ENCODE measurements around the gene DCAF11. TPM values are rescaled to one million over a fixed set of nuclear protein-coding genes. Genes with fewer than 3 reads are reported as not detected.
A peak's percentile ranks its signal among the peaks of the same experiment; 100 is the strongest.

Gene DCAF11
- total and polyA plus RNA-seq, 2 of the 13 experiments (the other 11 are each of a cell fraction or from before 2014, with no cell fraction given): 150 to 257 TPM

DNA sequence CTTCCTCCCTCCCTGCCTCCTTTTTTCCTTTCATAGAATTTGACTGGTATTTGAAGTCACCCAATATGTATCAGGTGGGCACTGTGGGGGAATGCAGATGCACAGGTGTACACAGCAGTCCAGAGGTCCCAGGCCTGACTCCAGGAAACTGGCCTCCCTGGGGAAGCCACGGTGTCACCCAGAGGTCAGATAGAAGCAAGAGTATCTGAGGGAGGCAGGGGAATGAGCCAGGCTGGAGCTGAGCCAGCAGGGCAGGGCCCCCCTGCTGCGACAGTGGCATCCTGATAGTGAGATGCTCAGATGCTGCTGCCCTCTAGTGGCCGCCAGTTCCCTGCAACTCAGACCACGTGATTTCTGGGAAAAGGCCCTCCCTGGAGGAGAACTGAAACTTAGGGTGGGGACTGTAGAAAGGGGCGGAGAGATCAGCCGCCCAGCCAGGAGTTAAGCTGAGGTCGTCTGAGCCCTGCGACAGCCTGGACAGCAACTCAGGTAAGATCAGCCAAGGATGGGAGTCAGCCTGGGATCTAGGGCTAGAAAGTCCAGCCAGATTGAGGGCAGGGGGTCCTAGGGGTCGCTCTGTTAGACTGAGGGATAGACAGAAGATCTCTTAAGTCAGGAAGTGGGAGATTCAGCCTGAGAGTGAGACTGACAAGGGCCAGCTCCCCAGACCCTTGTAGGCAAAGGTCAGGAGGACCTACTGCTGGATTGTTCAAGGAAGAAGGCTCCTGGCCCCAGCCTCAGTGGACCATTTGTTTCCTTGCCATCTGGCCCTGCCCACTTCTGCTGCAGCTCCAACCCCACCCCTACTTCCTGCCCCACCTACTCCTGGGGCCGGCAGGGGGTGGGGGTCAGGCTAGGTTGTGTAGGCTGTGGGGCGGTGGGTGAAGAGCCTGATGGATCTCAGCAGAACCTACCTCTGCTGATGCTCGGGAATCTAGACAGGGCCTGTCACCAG is 46.5 kb downstream of the DCAF11 start, which contains the start of gene IRF9 (continued):
- TF ChIP-seq SYNCRIP (IDR thresholded peaks at IDR 0.05; ENCODE audit: insufficient read depth, low read depth, low read length): no peak
- TF ChIP-seq TBP (CRISPR knock-in tag; IDR thresholded peaks at IDR 0.05): peak; percentile 18; the same call in 1 of the 2 replicates
- TF ChIP-seq, protein P1, sequence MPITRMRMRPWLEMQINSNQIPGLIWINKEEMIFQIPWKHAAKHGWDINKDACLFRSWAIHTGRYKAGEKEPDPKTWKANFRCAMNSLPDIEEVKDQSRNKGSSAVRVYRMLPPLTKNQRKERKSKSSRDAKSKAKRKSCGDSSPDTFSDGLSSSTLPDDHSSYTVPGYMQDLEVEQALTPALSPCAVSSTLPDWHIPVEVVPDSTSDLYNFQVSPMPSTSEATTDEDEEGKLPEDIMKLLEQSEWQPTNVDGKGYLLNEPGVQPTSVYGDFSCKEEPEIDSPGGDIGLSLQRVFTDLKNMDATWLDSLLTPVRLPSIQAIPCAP (CRISPR knock-in tag; IDR thresholded peaks at IDR 0.05; ENCODE audit: low read depth): no peak
- peak; percentile 63; the same call in 1 of the 2 replicates for TF ChIP-seq ZNF138 (CRISPR knock-in tag; IDR thresholded peaks at IDR 0.05; ENCODE audit: low read depth)
- TF ChIP-seq U2AF1 (optimal IDR thresholded peaks at IDR 0.05; ENCODE audit: low read depth, low read length): peak; percentile 100
- peak; percentile 80 for TF ChIP-seq SMYD3 (CRISPR knock-in tag; IDR thresholded peaks at IDR 0.05)
- TF ChIP-seq, protein P2, sequence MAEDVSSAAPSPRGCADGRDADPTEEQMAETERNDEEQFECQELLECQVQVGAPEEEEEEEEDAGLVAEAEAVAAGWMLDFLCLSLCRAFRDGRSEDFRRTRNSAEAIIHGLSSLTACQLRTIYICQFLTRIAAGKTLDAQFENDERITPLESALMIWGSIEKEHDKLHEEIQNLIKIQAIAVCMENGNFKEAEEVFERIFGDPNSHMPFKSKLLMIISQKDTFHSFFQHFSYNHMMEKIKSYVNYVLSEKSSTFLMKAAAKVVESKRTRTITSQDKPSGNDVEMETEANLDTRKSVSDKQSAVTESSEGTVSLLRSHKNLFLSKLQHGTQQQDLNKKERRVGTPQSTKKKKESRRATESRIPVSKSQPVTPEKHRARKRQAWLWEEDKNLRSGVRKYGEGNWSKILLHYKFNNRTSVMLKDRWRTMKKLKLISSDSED (CRISPR knock-in tag; IDR thresholded peaks at IDR 0.05): no peak
- TF ChIP-seq, protein P3, sequence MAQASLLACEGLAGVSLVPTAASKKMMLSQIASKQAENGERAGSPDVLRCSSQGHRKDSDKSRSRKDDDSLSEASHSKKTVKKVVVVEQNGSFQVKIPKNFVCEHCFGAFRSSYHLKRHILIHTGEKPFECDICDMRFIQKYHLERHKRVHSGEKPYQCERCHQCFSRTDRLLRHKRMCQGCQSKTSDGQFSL (CRISPR knock-in tag; IDR thresholded peaks at IDR 0.05): peak; percentile 81; the same call in 1 of the 2 replicates
- peak; percentile 95 for TF ChIP-seq GFI1 (CRISPR knock-in tag; IDR thresholded peaks at IDR 0.05; ENCODE audit: borderline replicate concordance)
- peak; percentile 99 for TF ChIP-seq FOXC1 (CRISPR knock-in tag; IDR thresholded peaks at IDR 0.05; ENCODE audit: borderline replicate concordance)
- TF ChIP-seq, protein P4, sequence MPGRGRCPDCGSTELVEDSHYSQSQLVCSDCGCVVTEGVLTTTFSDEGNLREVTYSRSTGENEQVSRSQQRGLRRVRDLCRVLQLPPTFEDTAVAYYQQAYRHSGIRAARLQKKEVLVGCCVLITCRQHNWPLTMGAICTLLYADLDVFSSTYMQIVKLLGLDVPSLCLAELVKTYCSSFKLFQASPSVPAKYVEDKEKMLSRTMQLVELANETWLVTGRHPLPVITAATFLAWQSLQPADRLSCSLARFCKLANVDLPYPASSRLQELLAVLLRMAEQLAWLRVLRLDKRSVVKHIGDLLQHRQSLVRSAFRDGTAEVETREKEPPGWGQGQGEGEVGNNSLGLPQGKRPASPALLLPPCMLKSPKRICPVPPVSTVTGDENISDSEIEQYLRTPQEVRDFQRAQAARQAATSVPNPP (CRISPR knock-in tag; IDR thresholded peaks at IDR 0.05): peak; percentile 56; the same call in 1 of the 2 replicates
- TF ChIP-seq ZNF17 (CRISPR knock-in tag; IDR thresholded peaks at IDR 0.05): peak; percentile 61; the same call in 1 of the 2 replicates
- peak; percentile 83 for TF ChIP-seq ZNF652 (CRISPR knock-in tag; IDR thresholded peaks at IDR 0.05; ENCODE audit: borderline replicate concordance, low read depth)
- TF ChIP-seq EHMT2 (IDR thresholded peaks at IDR 0.05; ENCODE audit: borderline replicate concordance, low read depth, low read length): no peak; the same call in 1 of the 2 replicates
- TF ChIP-seq RXRB (CRISPR knock-in tag; IDR thresholded peaks at IDR 0.05; ENCODE audit: borderline replicate concordance): peak; percentile 99
- TF ChIP-seq EED (CRISPR knock-in tag; IDR thresholded peaks at IDR 0.05): no peak
- peak; percentile 58 for TF ChIP-seq ZNF263 (CRISPR knock-in tag; IDR thresholded peaks at IDR 0.05)
- TF ChIP-seq, protein P5, sequence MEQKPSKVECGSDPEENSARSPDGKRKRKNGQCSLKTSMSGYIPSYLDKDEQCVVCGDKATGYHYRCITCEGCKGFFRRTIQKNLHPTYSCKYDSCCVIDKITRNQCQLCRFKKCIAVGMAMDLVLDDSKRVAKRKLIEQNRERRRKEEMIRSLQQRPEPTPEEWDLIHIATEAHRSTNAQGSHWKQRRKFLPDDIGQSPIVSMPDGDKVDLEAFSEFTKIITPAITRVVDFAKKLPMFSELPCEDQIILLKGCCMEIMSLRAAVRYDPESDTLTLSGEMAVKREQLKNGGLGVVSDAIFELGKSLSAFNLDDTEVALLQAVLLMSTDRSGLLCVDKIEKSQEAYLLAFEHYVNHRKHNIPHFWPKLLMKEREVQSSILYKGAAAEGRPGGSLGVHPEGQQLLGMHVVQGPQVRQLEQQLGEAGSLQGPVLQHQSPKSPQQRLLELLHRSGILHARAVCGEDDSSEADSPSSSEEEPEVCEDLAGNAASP (CRISPR knock-in tag; IDR thresholded peaks at IDR 0.05; ENCODE audit: borderline replicate concordance): peak; percentile 99
- TF ChIP-seq, protein P6, sequence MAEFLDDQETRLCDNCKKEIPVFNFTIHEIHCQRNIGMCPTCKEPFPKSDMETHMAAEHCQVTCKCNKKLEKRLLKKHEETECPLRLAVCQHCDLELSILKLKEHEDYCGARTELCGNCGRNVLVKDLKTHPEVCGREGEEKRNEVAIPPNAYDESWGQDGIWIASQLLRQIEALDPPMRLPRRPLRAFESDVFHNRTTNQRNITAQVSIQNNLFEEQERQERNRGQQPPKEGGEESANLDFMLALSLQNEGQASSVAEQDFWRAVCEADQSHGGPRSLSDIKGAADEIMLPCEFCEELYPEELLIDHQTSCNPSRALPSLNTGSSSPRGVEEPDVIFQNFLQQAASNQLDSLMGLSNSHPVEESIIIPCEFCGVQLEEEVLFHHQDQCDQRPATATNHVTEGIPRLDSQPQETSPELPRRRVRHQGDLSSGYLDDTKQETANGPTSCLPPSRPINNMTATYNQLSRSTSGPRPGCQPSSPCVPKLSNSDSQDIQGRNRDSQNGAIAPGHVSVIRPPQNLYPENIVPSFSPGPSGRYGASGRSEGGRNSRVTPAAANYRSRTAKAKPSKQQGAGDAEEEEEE (CRISPR knock-in tag; IDR thresholded peaks at IDR 0.05; ENCODE audit: borderline replicate concordance): peak; percentile 92; the same call in 1 of the 2 replicates
- TF ChIP-seq ZNF205 (CRISPR knock-in tag; IDR thresholded peaks at IDR 0.05): peak; percentile 95
